HepG2 (cell line): ENCODE results near the gene ITPK1. TPM values are rescaled to one million over a fixed set of nuclear protein-coding genes. Genes with fewer than 3 reads are reported as not detected.

ENCODE experiments used
- ATF7 ChIP-seq, 2 experiments: fragments of 450-650 bp in 1 of 2; sonication (generic) in 1 of 2; formaldehyde crosslinking in 1 of 2; IDR thresholded peaks; 2 replicates each; pipeline versions ENCODE4 v1.4.0 to v1.6.1; 2016 to 2020; ENCODE audit warnings: antibody characterized with exemption in 1 of 2, mild to moderate bottlenecking in 1 of 2, missing genetic modification reagents in 1 of 2
- FOXK2 ChIP-seq: fragments of 450-650 bp; IDR thresholded peaks from 2 replicates; pipeline ENCODE4 v1.6.1; 2016
- MAFG ChIP-seq: sonication (generic); formaldehyde crosslinking; IDR thresholded peaks from 2 replicates; pipeline ENCODE4 v1.5.1; 2020; ENCODE audit warnings: mild to moderate bottlenecking, missing genetic modification reagents
- MEF2D ChIP-seq: sonication (generic); formaldehyde crosslinking; IDR thresholded peaks from 2 replicates; pipeline ENCODE4 v1.5.1; 2020; ENCODE audit warnings: mild to moderate bottlenecking, missing genetic modification reagents
- PCBP1 ChIP-seq: fragments of 200-400 bp; formaldehyde crosslinking; IDR thresholded peaks from 2 replicates; pipeline ENCODE4 v1.6.1; 2017; ENCODE audit warnings: mild to moderate bottlenecking, low read depth, low read length, borderline replicate concordance
- TSC22D2 ChIP-seq: sonication (generic); formaldehyde crosslinking; IDR thresholded peaks from 2 replicates; pipeline ENCODE4 v1.5.1; 2020; ENCODE audit warnings: missing genetic modification reagents, mild to moderate bottlenecking, borderline replicate concordance
- UBTF ChIP-seq: sonication (generic); formaldehyde crosslinking; IDR thresholded peaks from 2 replicates; pipeline ENCODE4 v1.4.0; 2020; ENCODE audit warnings: mild to moderate bottlenecking, missing genetic modification reagents
- ZEB1 ChIP-seq: IDR thresholded peaks from 2 replicates; pipeline ENCODE4 v1.6.1; 2012; ENCODE audit warnings: mild to moderate bottlenecking, low read depth, inconsistent platforms; ENCODE audit not compliant: insufficient replicate concordance
- ZFP1 ChIP-seq: IDR thresholded peaks from 2 replicates; pipeline ENCODE4 v1.6.1; 2016
- ZFP62 ChIP-seq: sonication (generic); formaldehyde crosslinking; IDR thresholded peaks from 2 replicates; pipeline ENCODE4 v1.4.0; 2020; ENCODE audit warnings: missing genetic modification reagents
- ZNF10 ChIP-seq: sonication (generic); formaldehyde crosslinking; IDR thresholded peaks from 2 replicates; pipeline ENCODE4 v1.4.0; 2020; ENCODE audit warnings: mild to moderate bottlenecking, low read depth, missing genetic modification reagents, borderline replicate concordance
- ZNF367 ChIP-seq: sonication (generic); formaldehyde crosslinking; IDR thresholded peaks from 2 replicates; pipeline ENCODE4 v1.4.0; 2020; ENCODE audit warnings: missing genetic modification reagents, borderline replicate concordance
- ZNF589 ChIP-seq: sonication (generic); formaldehyde crosslinking; conservative IDR thresholded peaks from 2 replicates; pipeline ENCODE4 v1.8.0; 2022; ENCODE audit warnings: mild to moderate bottlenecking, moderate library complexity, missing genetic modification reagents
- ZNF629 ChIP-seq: sonication (generic); formaldehyde crosslinking; conservative IDR thresholded peaks from 2 replicates; pipeline ENCODE4 v1.5.0; 2020; ENCODE audit warnings: missing genetic modification reagents
- ZNF772 ChIP-seq: sonication (generic); formaldehyde crosslinking; IDR thresholded peaks from 2 replicates; pipeline ENCODE4 v1.5.0; 2020; ENCODE audit warnings: mild to moderate bottlenecking, missing genetic modification reagents
- ZSCAN9 ChIP-seq: IDR thresholded peaks from 2 replicates; pipeline ENCODE4 v1.6.1; 2016; ENCODE audit warnings: borderline replicate concordance
- polyA plus RNA-seq, 8 experiments: library from polyadenylated mRNA; depleted of rRNA in 3 of 8; stranded (reverse) in 7 of 8; unstranded in 1 of 8; fragments of >200 nt; fragmentation: Illumina TruSeq in 4 of 8; extraction: Trizol in 4 of 8; gene quantifications; 2 replicates each; pipeline versions ENCODE4 v1.2.1 to v1.2.3, GENCODE V29; 2011 to 2016; ENCODE audit warnings: low read depth in 4 of 8, missing spikeins in 1 of 8, mixed read lengths in 1 of 8; ENCODE audit not compliant: insufficient read depth in 1 of 8
- total RNA-seq, 5 experiments: library from RNA; depleted of rRNA; stranded (reverse); fragments of >200 nt; fragmentation: Illumina TruSeq; extraction: Trizol; gene quantifications; 2 replicates each; pipeline ENCODE4 v1.2.3, GENCODE V29; 2016; ENCODE audit warnings: low read depth in 1 of 5
- TF ChIP-seq, protein P1 (sequence below): sonication (generic); formaldehyde crosslinking; IDR thresholded peaks from 2 replicates; pipeline ENCODE4 v1.4.0; 2020; ENCODE audit warnings: mild to moderate bottlenecking, low read depth, missing genetic modification reagents
- TF ChIP-seq, protein P2 (sequence below): sonication (generic); formaldehyde crosslinking; IDR thresholded peaks from 2 replicates; pipeline ENCODE4 v1.4.0; 2020; ENCODE audit warnings: missing genetic modification reagents, borderline replicate concordance

The ITPK1 gene
- total and polyA plus RNA-seq, 2 of the 13 experiments (the other 11 are each of a cell fraction or from before 2014, with no cell fraction given) = 20.5 to 47.5 TPM

DNA sequence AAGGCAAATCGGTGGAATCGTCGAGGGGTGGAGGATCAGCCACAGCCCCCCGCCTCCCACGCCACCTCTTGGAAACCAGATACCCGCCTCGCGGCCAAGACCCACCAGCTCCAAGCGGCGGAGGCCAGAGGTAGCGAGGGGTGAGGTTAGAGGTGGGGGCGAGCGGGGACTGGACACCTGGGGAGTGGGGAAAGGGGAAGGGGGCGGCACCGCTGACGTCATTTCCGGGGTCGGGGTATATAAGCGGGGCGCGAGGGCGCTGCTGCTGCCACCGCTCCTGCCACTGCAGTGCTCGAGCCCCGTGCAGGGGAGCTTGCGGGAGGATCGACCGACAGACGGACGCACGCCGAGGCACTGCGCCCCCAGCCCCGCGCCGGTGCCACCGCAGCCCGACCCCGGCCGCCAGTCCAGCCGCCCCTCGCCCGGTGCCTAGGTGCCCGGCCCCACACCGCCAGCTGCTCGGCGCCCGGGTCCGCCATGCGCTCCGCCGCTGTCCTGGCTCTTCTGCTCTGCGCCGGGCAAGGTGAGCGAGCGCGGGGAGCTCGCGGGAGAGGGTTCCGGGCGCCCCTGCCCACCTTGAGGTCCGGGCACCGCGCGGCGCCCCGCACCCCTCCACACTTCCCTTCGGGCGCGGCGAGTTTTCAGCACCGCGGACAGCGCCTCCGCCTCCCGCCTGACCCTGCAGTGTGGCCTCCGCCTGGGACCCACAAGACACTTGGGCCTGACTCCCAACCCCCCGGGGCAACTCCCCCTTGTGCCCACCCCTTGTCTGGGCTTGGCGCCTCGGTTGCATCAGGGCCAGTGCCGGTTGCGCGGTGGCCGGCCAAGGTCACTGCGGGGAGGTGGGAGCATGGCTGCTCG is 192.6 kb downstream of the ITPK1 start, which contains the start of gene CHGA (continued):
- TF ChIP-seq TSC22D2 (CRISPR knock-in tag) (peak; percentile 99), FOXK2 (no peak), ZNF629 (CRISPR knock-in tag) (0 out of 2 replicates have a peak, but pooled peaks have one; percentile 34), ATF7 (IDR thresholded peaks at IDR 0.05) (0 out of 2 replicates have a peak, but pooled peaks have one; percentile 23), ATF7 (CRISPR knock-in tag; IDR thresholded peaks at IDR 0.05) (no peak), MAFG (CRISPR knock-in tag) (no peak), ZNF367 (CRISPR knock-in tag) (peak; percentile 81; the same call in 1 of the 2 replicates), UBTF (peak; percentile 37; the same call in 1 of the 2 replicates), ZNF10 (CRISPR knock-in tag) (no peak), ZEB1 (no peak), ZSCAN9 (peak; percentile 99), PCBP1 (no peak), ZFP1 (no peak), ZNF772 (peak; percentile 72; the same call in 1 of the 2 replicates), MEF2D (CRISPR knock-in tag) (peak; percentile 81; the same call in 1 of the 2 replicates), ZNF589 (peak; percentile 90), ZFP62 (no peak)
- TF ChIP-seq, protein P1, sequence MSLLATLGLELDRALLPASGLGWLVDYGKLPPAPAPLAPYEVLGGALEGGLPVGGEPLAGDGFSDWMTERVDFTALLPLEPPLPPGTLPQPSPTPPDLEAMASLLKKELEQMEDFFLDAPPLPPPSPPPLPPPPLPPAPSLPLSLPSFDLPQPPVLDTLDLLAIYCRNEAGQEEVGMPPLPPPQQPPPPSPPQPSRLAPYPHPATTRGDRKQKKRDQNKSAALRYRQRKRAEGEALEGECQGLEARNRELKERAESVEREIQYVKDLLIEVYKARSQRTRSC (CRISPR knock-in tag) = 0 out of 2 replicates have a peak, but pooled peaks have one; percentile 73
- TF ChIP-seq, protein P2, sequence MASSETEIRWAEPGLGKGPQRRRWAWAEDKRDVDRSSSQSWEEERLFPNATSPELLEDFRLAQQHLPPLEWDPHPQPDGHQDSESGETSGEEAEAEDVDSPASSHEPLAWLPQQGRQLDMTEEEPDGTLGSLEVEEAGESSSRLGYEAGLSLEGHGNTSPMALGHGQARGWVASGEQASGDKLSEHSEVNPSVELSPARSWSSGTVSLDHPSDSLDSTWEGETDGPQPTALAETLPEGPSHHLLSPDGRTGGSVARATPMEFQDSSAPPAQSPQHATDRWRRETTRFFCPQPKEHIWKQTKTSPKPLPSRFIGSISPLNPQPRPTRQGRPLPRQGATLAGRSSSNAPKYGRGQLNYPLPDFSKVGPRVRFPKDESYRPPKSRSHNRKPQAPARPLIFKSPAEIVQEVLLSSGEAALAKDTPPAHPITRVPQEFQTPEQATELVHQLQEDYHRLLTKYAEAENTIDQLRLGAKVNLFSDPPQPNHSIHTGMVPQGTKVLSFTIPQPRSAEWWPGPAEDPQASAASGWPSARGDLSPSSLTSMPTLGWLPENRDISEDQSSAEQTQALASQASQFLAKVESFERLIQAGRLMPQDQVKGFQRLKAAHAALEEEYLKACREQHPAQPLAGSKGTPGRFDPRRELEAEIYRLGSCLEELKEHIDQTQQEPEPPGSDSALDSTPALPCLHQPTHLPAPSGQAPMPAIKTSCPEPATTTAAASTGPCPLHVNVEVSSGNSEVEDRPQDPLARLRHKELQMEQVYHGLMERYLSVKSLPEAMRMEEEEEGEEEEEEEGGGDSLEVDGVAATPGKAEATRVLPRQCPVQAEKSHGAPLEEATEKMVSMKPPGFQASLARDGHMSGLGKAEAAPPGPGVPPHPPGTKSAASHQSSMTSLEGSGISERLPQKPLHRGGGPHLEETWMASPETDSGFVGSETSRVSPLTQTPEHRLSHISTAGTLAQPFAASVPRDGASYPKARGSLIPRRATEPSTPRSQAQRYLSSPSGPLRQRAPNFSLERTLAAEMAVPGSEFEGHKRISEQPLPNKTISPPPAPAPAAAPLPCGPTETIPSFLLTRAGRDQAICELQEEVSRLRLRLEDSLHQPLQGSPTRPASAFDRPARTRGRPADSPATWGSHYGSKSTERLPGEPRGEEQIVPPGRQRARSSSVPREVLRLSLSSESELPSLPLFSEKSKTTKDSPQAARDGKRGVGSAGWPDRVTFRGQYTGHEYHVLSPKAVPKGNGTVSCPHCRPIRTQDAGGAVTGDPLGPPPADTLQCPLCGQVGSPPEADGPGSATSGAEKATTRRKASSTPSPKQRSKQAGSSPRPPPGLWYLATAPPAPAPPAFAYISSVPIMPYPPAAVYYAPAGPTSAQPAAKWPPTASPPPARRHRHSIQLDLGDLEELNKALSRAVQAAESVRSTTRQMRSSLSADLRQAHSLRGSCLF (CRISPR knock-in tag) = peak; percentile 94
